Erythroblast (primary cell): Measurements from ENCODE around the gene MAP1LC3C.

Source experiments
- GATA1 ChIP-seq: IDR thresholded peaks from 2 replicates; pipeline ENCODE4 v1.6.1; 2011; ENCODE audit warnings: low read depth, mild to moderate bottlenecking, control low read depth, low read length, moderate library complexity
- POLR2A ChIP-seq: IDR thresholded peaks from 2 replicates; pipeline ENCODE4 v1.6.1; 2011; ENCODE audit warnings: mild to moderate bottlenecking, low read length

- no peak for TF ChIP-seq POLR2A
- TF ChIP-seq GATA1: no peak
Measured at GRCh38 chr1:241968611-241969010, 30.3 kb downstream of the MAP1LC3C start.
